Endothelial cell of umbilical vein (primary cell): ENCODE results near the gene PTPRD. TPM values are rescaled to one million over a fixed set of nuclear protein-coding genes. Genes with fewer than 3 reads are reported as not detected.

Experiments used
- BruUV-seq: library from RNA; stranded (reverse); fragments of 400-500 nt; replicated peaks from 2 replicates; lab custom pipeline; 2021; lab: Mats Ljungman, UMichigan
- CTCF ChIA-PET: fragments of 300-600, 350-600 bp; sonication (Branson Sonifier 250); formaldehyde crosslinking; loops from one replicate; lab custom pipeline; 2021; ENCODE audit warnings: antibody characterized with exemption, inconsistent platforms; lab: Charles Lee
- POLR2A ChIA-PET: fragments of 300-600, 350-600 bp; sonication (Branson Sonifier 250); formaldehyde crosslinking; loops from one replicate; lab custom pipeline; 2021; ENCODE audit warnings: antibody characterized with exemption, inconsistent platforms; lab: Charles Lee
- DNase-seq: peaks from one replicate; pipeline ENCODE4 v3.0.0-alpha.2; 2011; ENCODE audit warnings: low read depth, low spot score
- FAIRE-seq: peaks from 2 replicates; lab custom pipeline; 2011; peaks lifted over from hg19 to GRCh38; lab: Jason Lieb, UNC
- H2AFZ ChIP-seq: 2 replicates; pipeline ENCODE4 v1.6.0; 2012; ENCODE audit warnings: low read depth, low read length, control low read depth, inconsistent platforms
- H3K27ac ChIP-seq: 2 replicates; pipeline ENCODE4 v1.5.1; 2011; ENCODE audit warnings: low read depth, mild to moderate bottlenecking, control low read depth, low read length, moderate library complexity; ENCODE audit not compliant: insufficient read depth
- H3K27me3 ChIP-seq, 2 experiments: 2 replicates each; pipeline versions ENCODE4 v1.6.0 to v1.6.1; 2011; ENCODE audit warnings: low read length in 2 of 2, mixed read lengths in 1 of 2; ENCODE audit not compliant: control insufficient read depth in 2 of 2, insufficient read depth in 2 of 2
- H3K36me3 ChIP-seq, 2 experiments: 2 replicates in 1 of 2; 3 replicates in 1 of 2; pipeline ENCODE4 v1.5.1; 2011; ENCODE audit warnings: low read length in 2 of 2, mild to moderate bottlenecking in 1 of 2, moderate library complexity in 1 of 2; ENCODE audit not compliant: control insufficient read depth in 2 of 2, insufficient read depth in 2 of 2; ENCODE audit errors: extremely low read depth in 1 of 2
- H3K4me1 ChIP-seq: 3 replicates; pipeline ENCODE4 v1.5.1; 2011; ENCODE audit warnings: mild to moderate bottlenecking, low read length; ENCODE audit not compliant: control insufficient read depth, insufficient read depth; ENCODE audit errors: extremely low read depth
- H3K4me2 ChIP-seq: 2 replicates; pipeline ENCODE4 v1.6.1; 2011; ENCODE audit warnings: low read length, control low read depth, mixed read lengths; ENCODE audit not compliant: insufficient read depth
- H3K4me3 ChIP-seq, 3 experiments: fragments of 200-600 bp in 1 of 3; sonication (generic), shearing (Covaris generic) in 1 of 3; replicated peaks in 1 of 3; 2 replicates each; pipeline ENCODE4 v1.5.1; 2011 to 2016; ENCODE audit warnings: control low read depth in 3 of 3, low read length in 3 of 3, mild to moderate bottlenecking in 2 of 3, inconsistent platforms in 1 of 3, low read depth in 1 of 3, moderate library complexity in 1 of 3; ENCODE audit not compliant: insufficient read depth in 1 of 3
- H3K79me2 ChIP-seq: 2 replicates; pipeline ENCODE4 v1.6.0; 2012; ENCODE audit warnings: low read length, inconsistent platforms; ENCODE audit not compliant: control insufficient read depth, insufficient read depth
- H3K9ac ChIP-seq: replicated peaks from 2 replicates; pipeline ENCODE3; 2011; ENCODE audit warnings: low read length, control low read depth; ENCODE audit not compliant: insufficient read depth; ENCODE audit errors: extremely low read depth
- H3K9me1 ChIP-seq: replicated peaks from 3 replicates; pipeline ENCODE4 v1.6.0; 2011; ENCODE audit warnings: mild to moderate bottlenecking, low read length; ENCODE audit not compliant: control insufficient read depth, insufficient read depth; ENCODE audit errors: extremely low read depth
- H3K9me3 ChIP-seq: replicated peaks from 2 replicates; pipeline ENCODE4 v1.5.1; 2012; ENCODE audit warnings: low read length, inconsistent platforms; ENCODE audit not compliant: control insufficient read depth, insufficient read depth
- H4K20me1 ChIP-seq: replicated peaks from 2 replicates; pipeline ENCODE3; 2011; ENCODE audit warnings: mild to moderate bottlenecking, low read length; ENCODE audit not compliant: control insufficient read depth, insufficient read depth; ENCODE audit errors: extremely low read depth
- EZH2 ChIP-seq: IDR thresholded peaks from 2 replicates; pipeline ENCODE4 v1.6.1; 2012; ENCODE audit warnings: borderline replicate concordance, low read depth, mild to moderate bottlenecking, moderate library complexity, low read length, inconsistent platforms; ENCODE audit not compliant: severe bottlenecking
- FOS ChIP-seq: IDR thresholded peaks from 2 replicates; pipeline ENCODE4 v1.6.1; 2011; ENCODE audit warnings: mild to moderate bottlenecking, low read length, moderate library complexity, borderline replicate concordance; ENCODE audit not compliant: insufficient read depth
- GATA2 ChIP-seq: IDR thresholded peaks from 2 replicates; pipeline ENCODE4 v1.7.0; 2011; ENCODE audit warnings: low read depth, mild to moderate bottlenecking, moderate library complexity, mixed read lengths, low read length; ENCODE audit not compliant: insufficient read length, insufficient read depth
- JUN ChIP-seq: IDR thresholded peaks from 2 replicates; pipeline ENCODE4 v1.6.1; 2011; ENCODE audit warnings: borderline replicate concordance, low read depth; ENCODE audit not compliant: insufficient read length, insufficient read depth
- MYC ChIP-seq: IDR thresholded peaks from one replicate; pipeline ENCODE4 v1.6.1; 2011; ENCODE audit warnings: mild to moderate bottlenecking, low read depth, low read length
- POLR2A ChIP-seq: IDR thresholded peaks from 2 replicates; pipeline ENCODE4 v1.6.1; 2012; ENCODE audit warnings: low read depth, mild to moderate bottlenecking, control low read depth, low read length
- POLR2AphosphoS5 ChIP-seq: IDR thresholded peaks from 2 replicates; pipeline ENCODE4 v1.6.1; 2012; ENCODE audit warnings: low read depth, mild to moderate bottlenecking, control low read depth, low read length, moderate library complexity; ENCODE audit not compliant: insufficient read depth
- dilution Hi-C: fragments of 300-500 bp; cut with MboI; formaldehyde crosslinking; loops from one replicate; pipeline ENCODE4 v1.15.0; 2019; ENCODE audit warnings: low sequenced_read_pairs; ENCODE audit not compliant: extremely low pct_ligation_motif_present
- intact Hi-C: fragments of 100-400 bp; cut with micrococcal nuclease; formaldehyde crosslinking; loops from one replicate; pipeline ENCODE4 v1.10.0; 2022
- polyA plus RNA-seq, 4 experiments: library from polyadenylated mRNA; depleted of rRNA in 3 of 4; stranded (reverse) in 3 of 4; unstranded in 1 of 4; fragments of >200 nt; gene quantifications; 2 replicates each; pipeline versions ENCODE4 v1.2.1 to v1.2.3, GENCODE V29; 2011 to 2012; ENCODE audit warnings: missing spikeins in 1 of 4
- total RNA-seq: library from RNA; stranded (reverse); gene quantifications from 2 replicates; pipeline ENCODE4 v1.2.3, GENCODE V29; 2021
- TF ChIP-seq, protein P1 (sequence below): IDR thresholded peaks from 2 replicates; pipeline ENCODE4 v1.6.1; 2011; ENCODE audit not compliant: insufficient read depth, insufficient read length
- TF ChIP-seq, protein P2 (sequence below), 2 donors: IDR thresholded peaks; 1 replicate in 1 of 2; 2 replicates in 1 of 2; pipeline ENCODE4 v1.5.1; 2011; ENCODE audit warnings: low read length in 2 of 2, mild to moderate bottlenecking in 2 of 2, moderate library complexity in 2 of 2, control low read depth in 1 of 2, inconsistent platforms in 1 of 2, low read depth in 1 of 2; ENCODE audit not compliant: insufficient read depth in 1 of 2; ENCODE audit errors: extremely low read depth in 1 of 2

PTPRD gene
- total and polyA plus RNA-seq, 2 donors (not counting 3 experiments of a cell fraction or from before 2014, with no cell fraction given) = 5.5 to 5.7 TPM

DNA sequence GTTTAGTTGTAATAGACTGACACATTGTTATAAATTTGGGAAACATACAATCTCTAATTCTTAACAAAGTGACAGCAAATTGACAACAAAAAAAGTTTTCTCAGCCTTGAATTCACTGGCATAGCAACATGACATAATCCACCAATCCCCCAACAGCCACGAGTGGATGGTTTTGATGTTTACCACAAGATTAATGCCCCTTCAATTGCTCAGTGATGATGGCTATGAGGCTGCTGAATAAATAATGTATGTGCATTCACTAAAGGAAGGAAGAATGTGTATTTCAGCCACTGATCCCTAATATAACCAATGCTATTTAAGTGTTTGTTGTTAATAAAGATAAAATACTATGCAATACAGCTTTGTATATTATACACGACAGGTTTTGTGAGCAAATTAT lies 2069.6 kb downstream of the PTPRD start:
- dilution Hi-C loops = no loop called here
- H3K36me3 ChIP-seq = no peaks in the 10 kb centered on the region
- no peak overlapping the region for H2AFZ ChIP-seq
- H3K27me3 ChIP-seq = no peaks in the 10 kb centered on the region
- BruUV-seq = no TSS peak
- H4K20me1 ChIP-seq = no peaks in the 10 kb centered on the region
- no peak overlapping the region for H3K27ac ChIP-seq
- H3K9me3 ChIP-seq = no peaks in the 10 kb centered on the region
- intact Hi-C loops = no loop called here
- no peak for DNase-seq
- H3K9me1 ChIP-seq = no peaks in the 10 kb centered on the region
- POLR2A ChIA-PET = no interaction called here
- CTCF ChIA-PET = interaction anchor here (0.6 to 1.8 kb wide), 2 partner anchors 12 to 234 kb away, joined by 3 to 4 read pairs; no protein-coding TSS in a partner anchor
- no peak overlapping the region for H3K4me2 ChIP-seq
- no peak overlapping the region for H3K4me3 ChIP-seq
- no peaks in the 10 kb centered on the region for H3K79me2 ChIP-seq
- TF ChIP-seq GATA2 (no peak), POLR2A (no peak), JUN (no peak), POLR2AphosphoS5 (no peak), FOS (no peak), MYC (no peak), EZH2 (no peak)
- TF ChIP-seq, protein P1, sequence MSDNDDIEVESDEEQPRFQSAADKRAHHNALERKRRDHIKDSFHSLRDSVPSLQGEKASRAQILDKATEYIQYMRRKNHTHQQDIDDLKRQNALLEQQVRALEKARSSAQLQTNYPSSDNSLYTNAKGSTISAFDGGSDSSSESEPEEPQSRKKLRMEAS = no peak
- TF ChIP-seq, protein P2, sequence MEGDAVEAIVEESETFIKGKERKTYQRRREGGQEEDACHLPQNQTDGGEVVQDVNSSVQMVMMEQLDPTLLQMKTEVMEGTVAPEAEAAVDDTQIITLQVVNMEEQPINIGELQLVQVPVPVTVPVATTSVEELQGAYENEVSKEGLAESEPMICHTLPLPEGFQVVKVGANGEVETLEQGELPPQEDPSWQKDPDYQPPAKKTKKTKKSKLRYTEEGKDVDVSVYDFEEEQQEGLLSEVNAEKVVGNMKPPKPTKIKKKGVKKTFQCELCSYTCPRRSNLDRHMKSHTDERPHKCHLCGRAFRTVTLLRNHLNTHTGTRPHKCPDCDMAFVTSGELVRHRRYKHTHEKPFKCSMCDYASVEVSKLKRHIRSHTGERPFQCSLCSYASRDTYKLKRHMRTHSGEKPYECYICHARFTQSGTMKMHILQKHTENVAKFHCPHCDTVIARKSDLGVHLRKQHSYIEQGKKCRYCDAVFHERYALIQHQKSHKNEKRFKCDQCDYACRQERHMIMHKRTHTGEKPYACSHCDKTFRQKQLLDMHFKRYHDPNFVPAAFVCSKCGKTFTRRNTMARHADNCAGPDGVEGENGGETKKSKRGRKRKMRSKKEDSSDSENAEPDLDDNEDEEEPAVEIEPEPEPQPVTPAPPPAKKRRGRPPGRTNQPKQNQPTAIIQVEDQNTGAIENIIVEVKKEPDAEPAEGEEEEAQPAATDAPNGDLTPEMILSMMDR (IDR thresholded peaks at IDR 0.05; ENCODE audit: extremely low read depth in 1 of 2, insufficient read depth in 1 of 2, low read depth in 1 of 2, low read length in 2 of 2) = no peak
- H3K4me1 ChIP-seq = no peaks in the 10 kb centered on the region
- no peak for FAIRE-seq
- no peak overlapping the region for H3K9ac ChIP-seq
